T-cell (primary cell): ENCODE measurements around the gene STAT5B. TPM values are rescaled to one million over a fixed set of nuclear protein-coding genes. Genes with fewer than 3 reads are reported as not detected.
"Not testable (repeated sequence)": the region's sequence is repeated elsewhere in the genome, so short reads cannot be mapped to it uniquely, and the experiment has no call there.

ENCODE experiments used
- ATAC-seq, 4 experiments: fragments of 200-7000 bp in 3 of 4; fragments of 150-1000 bp in 1 of 4; cut with Tn5 transposase; replicated peaks in 1 of 4; 1 replicate in 3 of 4; 2 replicates in 1 of 4; pipeline ENCODE4 v1.10.0; 2021; ENCODE audit warnings: moderate library complexity in 3 of 4, mild to moderate bottlenecking in 2 of 4, moderate number of reproducible peaks in 1 of 4
- CTCF ChIA-PET, 2 donors: fragments of 300-600 bp; sonication (Branson Sonifier 250); formaldehyde crosslinking; loops; one replicate each; lab custom pipeline; 2022; ENCODE audit warnings: antibody characterized with exemption in 2 of 2; lab: Charles Lee
- POLR2A ChIA-PET, 2 donors: fragments of 300-600 bp; sonication (Branson Sonifier 250); formaldehyde crosslinking; loops; one replicate each; lab custom pipeline; 2022; ENCODE audit warnings: antibody characterized with exemption in 2 of 2; lab: Charles Lee
- DNase-seq, 35 experiments: peaks; one replicate each; pipeline versions ENCODE4 v3.0.0 to v3.0.0-alpha.2; 2013 to 2023
- H3K27ac ChIP-seq: one replicate; pipeline ENCODE4 v1.5.1; 2013; ENCODE audit warnings: low read length
- H3K27me3 ChIP-seq, 2 experiments: replicated peaks in 1 of 2; 1 replicate in 1 of 2; 2 replicates in 1 of 2; pipeline versions ENCODE4 v1.6.1 to v1.7.0; 2013; ENCODE audit warnings: low read length in 1 of 2, mixed read lengths in 1 of 2; ENCODE audit not compliant: control insufficient read depth in 2 of 2, insufficient read depth in 2 of 2; ENCODE audit errors: extremely low read depth in 1 of 2
- H3K36me3 ChIP-seq, 2 donors: 1 replicate in 1 of 2; 2 replicates in 1 of 2; pipeline versions ENCODE4 v1.6.1 to v1.7.0; 2013; ENCODE audit warnings: low read length in 1 of 2; ENCODE audit not compliant: control insufficient read depth in 2 of 2, insufficient read depth in 1 of 2; ENCODE audit errors: extremely low read depth in 1 of 2
- H3K4me1 ChIP-seq, 2 experiments: 1 replicate in 1 of 2; 2 replicates in 1 of 2; pipeline versions ENCODE4 v1.6.1 to v1.7.0; 2013; ENCODE audit warnings: low read length in 2 of 2, mixed read lengths in 1 of 2; ENCODE audit not compliant: insufficient read depth in 2 of 2, control insufficient read depth in 1 of 2; ENCODE audit errors: extremely low read depth in 1 of 2
- H3K4me3 ChIP-seq, 2 donors: 1 replicate in 1 of 2; 2 replicates in 1 of 2; pipeline versions ENCODE4 v1.5.1 to v1.7.0; 2013; ENCODE audit warnings: mild to moderate bottlenecking in 2 of 2, low read length in 1 of 2, moderate library complexity in 1 of 2; ENCODE audit not compliant: control insufficient read depth in 1 of 2; ENCODE audit errors: extremely low read depth in 1 of 2
- H3K9me3 ChIP-seq: 2 replicates; pipeline ENCODE4 v1.7.0; 2013
- H3K27ac Mint-ChIP-seq, 2 donors: one replicate each; pipeline ENCODE4 v1.8.0; 2020 to 2021; ENCODE audit warnings: mild to moderate bottlenecking in 2 of 2, mixed read lengths in 2 of 2
- H3K27me3 Mint-ChIP-seq, 2 donors: one replicate each; pipeline ENCODE4 v1.8.0; 2021 to 2022; ENCODE audit warnings: mixed read lengths in 2 of 2
- H3K36me3 Mint-ChIP-seq: one replicate; pipeline ENCODE4 v1.8.0; 2021; ENCODE audit warnings: mixed read lengths
- H3K4me1 Mint-ChIP-seq, 3 donors: one replicate each; pipeline ENCODE4 v1.8.0; 2020 to 2022; ENCODE audit warnings: mixed read lengths in 3 of 3, mild to moderate bottlenecking in 1 of 3
- H3K4me3 Mint-ChIP-seq, 3 donors: one replicate each; pipeline ENCODE4 v1.8.0; 2020 to 2022; ENCODE audit warnings: mild to moderate bottlenecking in 3 of 3, mixed read lengths in 3 of 3, moderate library complexity in 3 of 3
- H3K9me3 Mint-ChIP-seq, 3 donors: one replicate each; pipeline ENCODE4 v1.8.0; 2020 to 2022; ENCODE audit warnings: mixed read lengths in 3 of 3
- WGBS: methylation state at CpG from one replicate; pipeline ENCODE4 v1.1.5; 2013; ENCODE audit warnings: missing lambda C conversion rate; ENCODE audit not compliant: insufficient coverage; 5-methylcytosine and 5-hydroxymethylcytosine counted together
- total RNA-seq, 35 experiments: library from RNA in 6 of 35; stranded (reverse) in 6 of 35; fragments of 120-200 nt in 1 of 35; gene quantifications; one replicate each; pipeline versions ENCODE4 v1.2.1 to v1.2.4 and lab custom pipeline; 2013 to 2026

Gene STAT5B
- total RNA-seq, 5 donors from 2014 or later (not counting 1 experiment from before 2014, with no cell fraction given) = 178 to 205 (median 186) TPM

DNA sequence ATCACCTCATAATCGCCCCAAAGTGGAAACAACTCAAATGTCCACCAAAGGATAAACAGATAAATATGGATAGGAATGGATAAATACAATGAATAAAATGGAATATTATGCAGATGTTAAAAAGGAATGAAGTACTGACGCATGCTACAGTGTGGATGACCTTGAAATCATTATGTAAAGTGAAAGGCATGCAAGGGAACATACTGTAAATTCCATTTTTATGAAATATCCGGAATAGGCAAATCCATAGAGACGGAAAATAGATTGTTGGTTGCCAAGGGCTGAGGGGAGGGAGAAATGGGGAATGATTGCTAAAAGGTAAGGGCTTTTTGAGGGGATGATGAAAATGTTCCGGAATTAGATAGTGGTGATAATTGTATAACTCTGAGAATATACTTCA, 36.0 kb downstream of the STAT5B start:
- CTCF ChIA-PET = interaction anchor here in 1 of 2 donors (1.0 kb wide), 1 partner anchor 23 kb away, joined by 3 read pairs; no protein-coding TSS in a partner anchor
- H3K27me3 Mint-ChIP-seq = no peaks in the 10 kb centered on the region
- Histone ChIP-seq H3K27me3 (no peaks in the 10 kb centered on the region), H3K36me3 (peaks cover 0 to 2% of the 10 kb centered on the region in 2 donors), H3K9me3 (no peaks in the 10 kb centered on the region), H3K4me1 (peaks cover 2 to 15% of the 10 kb centered on the region in 2 experiments), H3K4me3 (no peak overlapping the region), H3K27ac (no peak overlapping the region)
- POLR2A ChIA-PET = no interaction called here
- no peak for ATAC-seq
- H3K27ac Mint-ChIP-seq = no peak overlapping the region
- WGBS = 97% methylated on average over 4 of the region's 5 CpGs
- no peaks in the 10 kb centered on the region for H3K9me3 Mint-ChIP-seq
- no peak for DNase-seq
- peaks cover 5% of the 10 kb centered on the region for H3K36me3 Mint-ChIP-seq
- no peak overlapping the region for H3K4me3 Mint-ChIP-seq
- H3K4me1 Mint-ChIP-seq = peaks cover 56 to 63% (median 59%) of the 10 kb centered on the region in 3 donors

DNA sequence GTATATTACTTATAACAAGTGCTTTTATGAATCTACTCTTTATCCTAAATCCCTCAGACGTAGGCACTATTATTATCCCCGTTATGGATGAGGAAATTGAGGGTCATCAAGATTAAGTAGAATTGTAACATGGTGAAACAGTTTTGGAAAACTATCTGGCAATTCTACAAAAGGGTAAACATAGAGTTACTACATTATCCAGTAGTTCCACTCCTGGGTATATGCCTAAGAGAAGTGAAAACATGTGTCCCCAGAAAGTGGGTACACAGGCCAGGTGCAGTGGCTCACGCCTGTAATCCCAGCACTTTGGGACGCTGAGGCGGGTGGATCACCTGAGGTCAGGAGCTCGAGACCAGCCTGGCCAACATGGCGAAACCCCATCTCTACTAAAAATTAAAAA, 36.6 kb downstream of the STAT5B start:
- H3K27me3 ChIP-seq, H3K4me3 ChIP-seq, POLR2A ChIA-PET, H3K27me3 Mint-ChIP-seq, ATAC-seq, H3K27ac ChIP-seq, H3K36me3 ChIP-seq, H3K27ac Mint-ChIP-seq, DNase-seq, H3K9me3 ChIP-seq, CTCF ChIA-PET, H3K9me3 Mint-ChIP-seq, H3K36me3 Mint-ChIP-seq, H3K4me3 Mint-ChIP-seq: not testable (repeated sequence)
- H3K4me1 ChIP-seq = peaks cover 2 to 14% of the 10 kb centered on the region in 2 experiments
- WGBS = no CpG with 5 or more reads among the region's 7 CpGs
- peaks cover 61 to 69% (median 64%) of the 10 kb centered on the region in 3 donors for H3K4me1 Mint-ChIP-seq

DNA sequence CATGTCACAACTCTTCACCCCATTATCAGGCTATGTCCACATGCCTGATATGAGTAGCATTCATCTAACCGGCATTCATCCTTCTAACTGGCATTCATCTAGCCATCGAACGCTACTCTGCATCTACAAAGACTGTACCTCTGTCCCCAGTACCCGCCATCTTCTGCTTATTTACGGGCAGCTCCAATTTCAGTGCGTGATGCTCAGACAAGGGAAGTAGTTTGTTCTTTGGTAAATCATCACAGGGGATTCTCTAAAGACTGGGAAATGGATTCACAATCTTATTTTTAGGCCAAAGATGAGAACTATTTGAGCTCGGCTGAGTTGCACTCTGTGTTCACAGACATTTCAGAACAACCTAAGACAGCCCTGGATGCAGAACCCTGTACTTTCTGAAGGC, 39.4 kb downstream of the STAT5B start:
- H3K9me3 Mint-ChIP-seq = no peaks in the 10 kb centered on the region
- Histone ChIP-seq H3K4me3 (no peak overlapping the region), H3K9me3 (no peaks in the 10 kb centered on the region), H3K36me3 (no peaks in the 10 kb centered on the region), H3K4me1 (peaks cover 0 to 17% of the 10 kb centered on the region in 2 experiments), H3K27me3 (no peaks in the 10 kb centered on the region), H3K27ac (no peak overlapping the region)
- H3K4me3 Mint-ChIP-seq = no peak overlapping the region
- no peaks in the 10 kb centered on the region for H3K27me3 Mint-ChIP-seq
- peaks cover 5% of the 10 kb centered on the region for H3K36me3 Mint-ChIP-seq
- ChIA-PET POLR2A (interaction anchor here (1.1 to 1.8 kb wide), 3 partner anchors 10 to 12 kb away, joined by 3 to 11 read pairs (median 4); no protein-coding TSS in a partner anchor), CTCF (no interaction called here)
- H3K4me1 Mint-ChIP-seq = peaks cover 58 to 66% (median 64%) of the 10 kb centered on the region in 3 donors
- ATAC-seq (no peak), DNase-seq (no peak)
- peak overlapping the region; percentile 1 to 4 for H3K27ac Mint-ChIP-seq
- 94% methylated on average over 6 of the region's 7 CpGs for WGBS

- WGBS = no CpG with 5 or more reads among the region's 2 CpGs
- no peaks in the 10 kb centered on the region for H3K9me3 Mint-ChIP-seq
- peaks cover 45 to 53% (median 53%) of the 10 kb centered on the region in 3 donors for H3K4me1 Mint-ChIP-seq
- Histone ChIP-seq H3K27ac (no peak overlapping the region), H3K36me3 (peaks cover 0 to 7% of the 10 kb centered on the region in 2 donors), H3K27me3 (no peaks in the 10 kb centered on the region), H3K4me1 (peaks cover 0 to 13% of the 10 kb centered on the region in 2 experiments), H3K4me3 (no peak overlapping the region), H3K9me3 (no peaks in the 10 kb centered on the region)
- no peaks in the 10 kb centered on the region for H3K27me3 Mint-ChIP-seq
- peaks cover 9% of the 10 kb centered on the region for H3K36me3 Mint-ChIP-seq
- DNase-seq = no peak
- ChIA-PET CTCF (no interaction called here), POLR2A (interaction anchor here in 1 of 2 donors (0.5 kb wide), 1 partner anchor 40 kb away, joined by 7 read pairs; no protein-coding TSS in a partner anchor)
- peak overlapping the region; percentile 60 to 69 for H3K27ac Mint-ChIP-seq
- H3K4me3 Mint-ChIP-seq = no peak overlapping the region
- no peak for ATAC-seq
These were observed 42.2 kb downstream of the STAT5B start for GRCh38 chr17:42233994-42234393.

DNA sequence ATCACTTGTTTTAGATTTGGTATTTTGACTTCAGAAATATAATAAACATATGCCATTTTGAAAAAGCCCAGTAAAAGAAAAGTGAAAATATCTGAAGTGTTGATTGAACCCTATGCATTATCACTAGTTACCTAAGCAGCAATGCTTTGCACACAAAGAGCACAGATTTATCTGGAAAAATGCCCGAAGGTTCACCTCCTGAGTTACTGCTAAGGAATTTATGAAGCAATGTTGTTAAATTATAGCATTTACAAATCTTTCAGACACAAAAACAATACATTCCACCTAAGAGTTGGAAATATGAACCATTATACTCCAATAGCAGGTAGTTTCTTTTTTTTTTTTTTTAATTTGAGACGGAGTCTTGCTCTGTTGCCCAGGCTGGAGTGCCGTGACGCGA, 43.0 kb downstream of the STAT5B start:
- peak overlapping the region in 1 of 2 donors; percentile 22 for H3K27ac Mint-ChIP-seq
- H3K27ac ChIP-seq = no peak overlapping the region
- H3K27me3 Mint-ChIP-seq = no peaks in the 10 kb centered on the region
- WGBS = 80% methylated on average over 3 of the region's 5 CpGs
- no peaks in the 10 kb centered on the region for H3K9me3 Mint-ChIP-seq
- H3K4me1 Mint-ChIP-seq = peaks cover 44 to 54% (median 54%) of the 10 kb centered on the region in 3 donors
- no peaks in the 10 kb centered on the region for H3K27me3 ChIP-seq
- ATAC-seq (no peak), DNase-seq (no peak)
- no peak overlapping the region for H3K4me3 ChIP-seq
- ChIA-PET POLR2A (no interaction called here), CTCF (interaction anchor here in 1 of 2 donors (0.7 kb wide), 1 partner anchor 10 kb away, joined by 3 read pairs; no protein-coding TSS in a partner anchor)
- H3K4me3 Mint-ChIP-seq = no peak overlapping the region
- H3K36me3 ChIP-seq = peaks cover 0 to 14% of the 10 kb centered on the region in 2 donors
- peaks cover 13% of the 10 kb centered on the region for H3K36me3 Mint-ChIP-seq
- H3K9me3 ChIP-seq = no peaks in the 10 kb centered on the region
- peaks cover 0 to 10% of the 10 kb centered on the region in 2 experiments for H3K4me1 ChIP-seq

GRCh38 chr17:42230225-42230624, 46.0 kb downstream of the STAT5B start:
- Histone ChIP-seq H3K27ac (no peak overlapping the region), H3K4me1 (peaks cover 0 to 7% of the 10 kb centered on the region in 2 experiments), H3K9me3 (no peaks in the 10 kb centered on the region), H3K4me3 (no peak overlapping the region), H3K36me3 (peaks cover 8 to 29% of the 10 kb centered on the region in 2 donors), H3K27me3 (no peaks in the 10 kb centered on the region)
- H3K36me3 Mint-ChIP-seq = peaks cover 17% of the 10 kb centered on the region
- ChIA-PET CTCF (interaction anchor here in 1 of 2 donors (0.8 kb wide), 1 partner anchor 83 kb away, joined by 4 read pairs; no protein-coding TSS in a partner anchor), POLR2A (interaction anchor here in 1 of 2 donors (0.6 to 0.7 kb wide), 2 partner anchors 91 to 444 kb away, joined by 3 to 5 read pairs; no protein-coding TSS in a partner anchor)
- H3K27me3 Mint-ChIP-seq = no peaks in the 10 kb centered on the region
- H3K27ac Mint-ChIP-seq = peak overlapping the region; percentile 54 to 60
- peaks cover 26 to 39% (median 38%) of the 10 kb centered on the region in 3 donors for H3K4me1 Mint-ChIP-seq
- H3K9me3 Mint-ChIP-seq = no peaks in the 10 kb centered on the region
- DNase-seq (no peak), ATAC-seq (no peak)
- WGBS = 100% methylated on average over 2 of the region's 5 CpGs
- H3K4me3 Mint-ChIP-seq = no peak overlapping the region
